WERI-Rb-1 (cell line): Measurements from ENCODE around the gene ZNF699.
"Not testable (repeated sequence)": the region's sequence is repeated elsewhere in the genome, so short reads cannot be mapped to it uniquely, and the experiment has no call there.

Experiments used
- DNase-seq: peaks from one replicate; pipeline ENCODE4 v3.0.0-alpha.2; 2020
- H3K27ac ChIP-seq: fragments of 250-450 bp; sonication (Bioruptor Pico); 2 replicates; pipeline ENCODE4 v1.5.1; 2020; ENCODE audit warnings: mild to moderate bottlenecking, moderate library complexity
- H3K27me3 ChIP-seq: fragments of 250-450 bp; sonication (Bioruptor Pico); 2 replicates; pipeline ENCODE4 v1.5.1; 2021; ENCODE audit warnings: mild to moderate bottlenecking, low read depth, moderate library complexity; ENCODE audit not compliant: insufficient read depth, severe bottlenecking
- H3K36me3 ChIP-seq: fragments of 250-450 bp; sonication (Bioruptor Pico); 2 replicates; pipeline ENCODE4 v1.5.1; 2020; ENCODE audit warnings: mild to moderate bottlenecking, moderate library complexity
- H3K4me3 ChIP-seq: 2 replicates; pipeline ENCODE4 v1.5.1; 2011; ENCODE audit warnings: low read depth, mild to moderate bottlenecking, control low read depth, low read length
- H3K9me3 ChIP-seq: fragments of 250-450 bp; sonication (Bioruptor Pico); 2 replicates; pipeline ENCODE4 v1.5.1; 2021; ENCODE audit warnings: mild to moderate bottlenecking, moderate library complexity; ENCODE audit not compliant: severe bottlenecking
- CTCF ChIP-seq: IDR thresholded peaks from 2 replicates; pipeline ENCODE4 v1.5.1; 2011; ENCODE audit warnings: low read depth, mild to moderate bottlenecking, control low read depth, inconsistent platforms, low read length

The ZNF699 gene

GRCh38 chr19:9308091-9308770 lies 1.4 kb downstream of the ZNF699 start:
- DNase-seq, result no peak
- no peaks in the 10 kb centered on the region for H3K36me3 ChIP-seq
- H3K27me3 ChIP-seq, result no peaks in the 10 kb centered on the region
- TF ChIP-seq CTCF, result no peak
- H3K9me3 ChIP-seq, result no peaks in the 10 kb centered on the region
- no peak overlapping the region for H3K4me3 ChIP-seq
- no peak overlapping the region for H3K27ac ChIP-seq

- no peak overlapping the region for H3K4me3 ChIP-seq
- peaks cover 8% of the 10 kb centered on the region for H3K36me3 ChIP-seq
- TF ChIP-seq CTCF, result no peak
- H3K27me3 ChIP-seq, result no peaks in the 10 kb centered on the region
- H3K9me3 ChIP-seq, result no peaks in the 10 kb centered on the region
- H3K27ac ChIP-seq, result no peak overlapping the region
- DNase-seq, result no peak
Measured at GRCh38 chr19:9306443-9306842, 3.2 kb downstream of the ZNF699 start.

GRCh38 chr19:9296336-9296735 lies 13.3 kb downstream of the ZNF699 start:
- H3K27ac ChIP-seq, result no peak overlapping the region
- peaks cover 36% of the 10 kb centered on the region for H3K36me3 ChIP-seq
- H3K4me3 ChIP-seq, result no peak overlapping the region
- no peaks in the 10 kb centered on the region for H3K9me3 ChIP-seq
- DNase-seq, result no peak
- H3K27me3 ChIP-seq, result no peaks in the 10 kb centered on the region
- TF ChIP-seq CTCF, result no peak

GRCh38 chr19:9295411-9295849 lies 14.2 kb downstream of the ZNF699 start:
- no peaks in the 10 kb centered on the region for H3K9me3 ChIP-seq
- H3K27me3 ChIP-seq, result no peaks in the 10 kb centered on the region
- no peak overlapping the region for H3K4me3 ChIP-seq
- no peak for DNase-seq
- TF ChIP-seq CTCF, result no peak
- H3K36me3 ChIP-seq, result peaks cover 30% of the 10 kb centered on the region
- H3K27ac ChIP-seq, result no peak overlapping the region

- Histone ChIP-seq H3K27me3 (no peaks in the 10 kb centered on the region), H3K9me3 (peaks cover 2% of the 10 kb centered on the region), H3K27ac (no peak overlapping the region), H3K36me3 (peaks cover 3% of the 10 kb centered on the region; the same call in 1 of the 2 replicates), H3K4me3 (no peak overlapping the region)
- TF ChIP-seq CTCF, result no peak
- DNase-seq, result no peak
Measured at GRCh38 chr19:9289231-9289884, 20.3 kb downstream of the ZNF699 start.

- Histone ChIP-seq H3K4me3 (peak overlapping the region; percentile 34), H3K27me3 (peaks cover 28% of the 10 kb centered on the region)
- not testable (repeated sequence) for H3K36me3 ChIP-seq, H3K9me3 ChIP-seq, H3K27ac ChIP-seq
- peak; percentile 42 for DNase-seq
Measured at GRCh38 chr19:9283485-9283884, 26.2 kb downstream of the ZNF699 start.
